ENCODE data around the gene LRR1. TPM values are rescaled to one million over a fixed set of nuclear protein-coding genes. Genes with fewer than 3 reads are reported as not detected.
"Not testable (repeated sequence)": the region's sequence is repeated elsewhere in the genome, so short reads cannot be mapped to it uniquely, and the experiment has no call there.

The LRR1 gene
- total RNA-seq, 1 donor from 2014 or later: 6.2 TPM

- DNase-seq: peak; percentile 95
Measured at GRCh38 chr14:49585803-49586672, 12.7 kb upstream of the LRR1 start, which contains the start of gene RPS29. Gene RPS29, minus strand, starts transcription at chr14:49586380. Its CDS starts 34 bp downstream, at chr14:49586346.

DNA sequence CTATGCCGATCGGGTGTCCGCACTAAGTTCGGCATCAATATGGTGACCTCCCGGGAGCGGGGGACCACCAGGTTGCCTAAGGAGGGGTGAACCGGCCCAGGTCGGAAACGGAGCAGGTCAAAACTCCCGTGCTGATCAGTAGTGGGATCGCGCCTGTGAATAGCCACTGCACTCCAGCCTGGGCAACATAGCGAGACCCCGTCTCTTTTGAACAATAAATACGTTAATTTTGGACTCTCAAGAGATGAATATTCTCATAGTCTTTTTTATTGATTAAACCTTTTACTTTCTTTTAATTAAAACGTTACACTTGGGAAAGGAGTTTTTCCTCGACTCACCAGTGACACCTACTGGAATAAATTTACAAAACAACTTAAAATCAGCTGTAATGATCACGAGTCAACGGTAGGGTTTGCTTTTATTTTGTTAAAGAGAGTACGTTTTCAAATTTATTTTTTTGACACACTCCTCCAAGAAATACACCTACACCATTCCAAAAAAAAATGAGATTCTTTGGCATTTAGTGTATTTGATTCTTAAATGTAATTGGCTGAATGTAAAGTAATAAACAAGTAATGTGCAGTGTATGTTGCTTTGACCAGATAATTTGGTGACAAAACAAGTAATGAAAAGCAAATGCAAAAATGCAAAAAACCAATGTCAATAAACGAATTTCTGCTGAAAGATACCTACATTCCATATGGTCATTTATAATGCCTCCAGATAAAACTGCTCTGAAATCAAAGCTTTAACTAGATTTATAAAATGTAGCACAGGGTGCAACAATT is 11.9 kb upstream of the LRR1 start:
- DNase-seq: no peak

GRCh38 chr14:49589387-49589786 is 9.4 kb upstream of the LRR1 start:
- DNase-seq: no peak

DNA sequence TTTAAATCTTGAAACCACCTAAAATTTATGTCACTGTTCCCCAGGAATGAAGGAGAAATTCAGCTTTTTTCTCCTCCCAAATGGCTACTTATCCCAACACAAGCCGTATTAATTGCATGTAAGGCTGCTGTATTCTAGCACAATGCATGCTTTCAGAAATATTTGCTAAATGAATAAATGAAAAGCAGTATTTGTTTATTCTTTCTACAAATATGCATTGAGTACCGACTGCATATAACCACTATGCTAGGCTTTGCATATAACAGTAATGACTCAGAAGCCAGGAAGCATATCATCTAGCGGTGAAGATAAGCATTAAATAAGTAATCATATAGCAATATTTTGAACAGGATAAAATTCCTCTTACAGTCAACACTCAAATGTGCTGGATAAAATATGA is 5.7 kb upstream of the LRR1 start:
- no peak for DNase-seq

GRCh38 chr14:49594347-49595091 is 4.2 kb upstream of the LRR1 start:
- no peak for DNase-seq

GRCh38 chr14:49598189-49598484 is 603 bp upstream of the LRR1 start:
- DNase-seq: no peak

- DNase-seq: no peak
Measured at GRCh38 chr14:49607583-49607982, 8.8 kb downstream of the LRR1 start.

- no peak for DNase-seq
Measured at GRCh38 chr14:49612251-49612650, 13.5 kb downstream of the LRR1 start.

DNA sequence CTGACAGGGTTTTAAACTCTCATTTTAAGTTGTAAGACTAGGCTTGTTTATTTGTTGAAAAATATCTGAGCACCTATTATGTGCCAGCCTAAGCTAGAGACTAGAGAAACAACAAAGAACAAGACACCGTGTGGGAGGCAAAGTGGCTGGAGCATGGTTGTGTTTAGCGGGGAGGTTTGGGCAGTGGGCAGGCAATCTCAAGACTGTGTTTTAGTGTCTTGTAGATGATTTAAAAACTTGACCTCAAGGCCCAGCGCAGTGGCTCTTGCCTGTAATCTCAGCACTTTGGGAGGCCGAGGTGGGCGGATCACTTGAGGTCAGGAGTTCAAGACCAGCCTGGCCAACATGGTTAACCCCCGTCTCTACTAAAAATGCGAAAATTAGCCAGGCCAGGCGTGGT is 13.9 kb downstream of the LRR1 start:
- DNase-seq: no peak

DNA sequence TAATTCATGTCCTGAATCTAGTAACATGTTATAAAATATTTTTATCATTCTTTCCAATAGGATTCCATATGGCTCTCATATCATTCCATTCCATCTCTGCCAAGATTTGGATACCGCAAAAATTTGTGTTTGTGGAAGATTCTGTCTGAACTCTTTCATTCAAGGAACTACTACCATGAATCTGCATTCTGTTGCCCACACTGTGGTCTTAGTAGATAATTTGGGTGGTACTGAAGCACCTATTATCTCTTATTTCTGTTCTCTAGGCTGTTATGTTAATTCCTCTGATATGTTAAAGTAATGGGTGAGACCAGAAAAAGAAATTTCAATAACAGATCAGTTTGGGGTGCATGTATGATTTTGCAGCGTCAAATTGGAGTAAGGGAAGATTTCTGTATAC is 15.5 kb downstream of the LRR1 start:
- DNase-seq: no peak

GRCh38 chr14:49615776-49616175 is 17.0 kb downstream of the LRR1 start:
- no peak for DNase-seq

DNA sequence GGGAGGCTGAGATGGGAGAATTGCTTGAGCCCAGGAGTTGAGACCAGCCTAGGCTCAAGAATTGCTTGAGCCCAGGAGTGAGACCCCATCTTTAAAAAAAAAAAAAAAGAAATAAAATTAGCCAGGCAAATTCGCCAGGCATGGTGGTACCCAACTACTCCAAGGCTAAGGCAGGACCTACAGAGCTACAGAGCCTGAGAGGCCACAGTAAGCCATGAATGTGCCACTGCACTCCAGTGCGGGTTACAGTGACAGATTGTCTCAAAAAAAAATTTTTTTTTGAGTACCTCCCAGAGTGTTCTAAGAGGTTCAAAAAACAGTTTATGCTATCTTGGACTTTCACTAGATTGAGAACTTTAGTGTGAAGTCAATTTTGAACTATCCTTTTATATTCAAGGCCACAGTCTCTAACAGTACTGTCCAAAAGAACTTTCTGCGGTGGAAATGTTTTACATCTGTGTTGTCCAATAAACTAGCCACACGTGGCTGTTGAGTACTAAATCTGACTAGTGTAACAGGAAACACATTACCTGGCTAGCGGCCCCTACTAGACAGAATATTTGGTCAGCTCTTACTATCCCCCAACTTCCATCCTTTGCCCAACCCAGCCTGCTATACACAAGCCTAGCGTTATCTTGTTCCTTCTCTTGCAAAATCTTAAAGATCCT is 19.2 kb downstream of the LRR1 start:
- DNase-seq: no peak

DNA sequence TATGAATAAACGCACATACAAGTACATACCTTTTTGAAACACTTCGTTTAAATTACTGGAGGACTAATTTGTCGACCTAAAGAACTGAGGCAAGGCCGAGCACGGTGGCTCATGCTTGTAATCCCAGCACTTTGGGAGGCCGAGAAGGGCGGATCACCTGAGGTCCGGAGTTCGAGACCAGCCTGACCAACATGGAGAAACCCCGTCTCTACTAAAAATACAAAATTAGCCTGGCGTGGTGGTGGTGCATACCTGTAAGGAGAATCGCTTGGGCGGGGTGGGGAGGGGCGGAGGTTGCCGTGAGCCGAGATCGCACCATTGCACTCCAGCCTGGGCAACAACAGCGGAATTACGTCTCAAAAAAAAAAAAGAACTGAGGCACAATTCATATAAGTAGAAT is 20.5 kb downstream of the LRR1 start:
- not testable (repeated sequence) for DNase-seq

GRCh38 chr14:49619730-49620129 is 21.0 kb downstream of the LRR1 start:
- DNase-seq: no peak

DNA sequence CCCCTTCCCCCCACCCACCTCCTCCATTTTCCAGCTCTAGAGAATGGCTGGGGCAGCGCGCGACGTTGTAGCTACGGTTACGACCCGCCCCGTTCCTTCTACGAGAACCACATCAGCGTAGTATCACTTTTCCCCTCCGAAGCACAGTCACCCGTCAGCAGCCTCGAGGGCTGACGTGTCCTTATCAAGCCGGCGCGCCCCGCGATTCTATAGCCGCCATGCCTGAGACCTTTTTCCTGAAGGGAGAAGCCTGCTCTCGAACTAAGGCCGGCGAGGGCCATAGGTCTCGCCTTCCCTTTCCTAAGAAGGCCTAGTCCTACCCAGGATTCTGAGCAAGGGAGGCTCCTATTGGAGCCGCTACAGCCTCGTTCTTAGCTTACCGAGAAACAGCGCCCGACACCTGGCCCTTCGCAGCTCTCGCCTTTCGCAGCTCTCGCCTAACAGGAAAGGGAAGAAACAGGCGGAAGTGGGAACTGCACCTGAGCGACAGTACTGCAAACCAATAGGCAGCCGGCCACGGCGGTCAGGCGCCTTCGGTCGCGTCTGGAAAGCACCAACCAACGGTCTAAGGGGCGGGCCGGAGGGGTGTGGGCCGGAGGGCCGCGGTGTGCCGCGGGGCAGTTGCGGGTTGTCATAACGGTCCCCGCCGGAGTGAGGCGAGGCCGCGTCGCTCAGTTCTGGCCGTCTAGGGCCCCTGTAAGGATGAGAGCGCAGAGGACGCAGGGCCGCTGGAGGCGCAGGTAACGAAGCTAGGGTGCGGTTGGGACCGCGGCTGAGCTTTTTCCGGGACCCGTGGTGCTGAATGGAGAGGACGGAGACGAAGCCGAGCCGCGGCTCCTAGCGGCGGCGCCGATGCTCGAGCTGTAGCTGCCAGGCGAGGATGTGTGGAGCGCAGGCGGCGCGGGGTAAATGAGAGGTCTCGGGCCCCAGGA is 21.7 kb downstream of the LRR1 start, which contains the start of the genes MGAT2 and RPL36AL:
MGAT2 (plus strand) TSS at position 618 of the 932 bp plus-strand sequence. CDS start 470 bp downstream, outside the sequence.
RPL36AL (minus strand) TSS at position 445 of the 932 bp plus-strand sequence. CDS start 1,522 bp downstream, outside the sequence.
- peak; percentile 97 for DNase-seq

DNA sequence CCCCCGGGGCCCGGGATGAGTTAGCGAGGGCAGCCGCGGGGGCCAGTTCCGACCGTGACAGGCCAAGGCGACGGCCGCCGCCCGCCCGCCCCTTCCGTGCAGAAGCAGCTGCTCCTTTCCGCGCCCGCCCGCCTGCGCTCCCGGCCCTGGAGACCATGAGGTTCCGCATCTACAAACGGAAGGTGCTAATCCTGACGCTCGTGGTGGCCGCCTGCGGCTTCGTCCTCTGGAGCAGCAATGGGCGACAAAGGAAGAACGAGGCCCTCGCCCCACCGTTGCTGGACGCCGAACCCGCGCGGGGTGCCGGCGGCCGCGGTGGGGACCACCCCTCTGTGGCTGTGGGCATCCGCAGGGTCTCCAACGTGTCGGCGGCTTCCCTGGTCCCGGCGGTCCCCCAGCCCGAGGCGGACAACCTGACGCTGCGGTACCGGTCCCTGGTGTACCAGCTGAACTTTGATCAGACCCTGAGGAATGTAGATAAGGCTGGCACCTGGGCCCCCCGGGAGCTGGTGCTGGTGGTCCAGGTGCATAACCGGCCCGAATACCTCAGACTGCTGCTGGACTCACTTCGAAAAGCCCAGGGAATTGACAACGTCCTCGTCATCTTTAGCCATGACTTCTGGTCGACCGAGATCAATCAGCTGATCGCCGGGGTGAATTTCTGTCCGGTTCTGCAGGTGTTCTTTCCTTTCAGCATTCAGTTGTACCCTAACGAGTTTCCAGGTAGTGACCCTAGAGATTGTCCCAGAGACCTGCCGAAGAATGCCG is 22.6 kb downstream of the LRR1 start:
- DNase-seq: peak; percentile 49

- no peak for DNase-seq
Measured at GRCh38 chr14:49622022-49622607, 23.4 kb downstream of the LRR1 start.

DNA sequence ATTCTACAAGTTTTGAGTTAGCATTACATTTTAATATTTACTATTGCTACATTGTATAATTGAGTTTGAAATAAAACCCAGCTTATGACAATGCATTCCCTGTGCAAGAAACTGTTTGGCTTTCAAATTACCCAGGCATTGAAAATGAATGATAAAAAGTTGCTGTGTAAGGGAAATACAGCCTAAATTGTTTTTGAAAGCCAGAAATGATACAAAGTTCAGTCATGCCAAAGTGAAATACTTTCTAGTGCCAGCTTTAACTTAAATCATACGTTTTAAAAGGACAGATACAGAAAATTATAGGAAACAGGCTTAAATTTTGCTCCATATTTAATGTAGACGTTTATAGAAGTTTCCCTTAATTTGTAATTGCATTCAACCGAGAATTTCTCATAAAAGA is 24.6 kb downstream of the LRR1 start:
- DNase-seq: no peak
